ENCODE measurements around the gene KDELR1.
"Not testable (repeated sequence)": the region's sequence is repeated elsewhere in the genome, so short reads cannot be mapped to it uniquely, and the experiment has no call there.

GRCh38 chr19:48392006-48392344 is 624 bp upstream of the KDELR1 start:
- TF ChIP-seq, protein P1, sequence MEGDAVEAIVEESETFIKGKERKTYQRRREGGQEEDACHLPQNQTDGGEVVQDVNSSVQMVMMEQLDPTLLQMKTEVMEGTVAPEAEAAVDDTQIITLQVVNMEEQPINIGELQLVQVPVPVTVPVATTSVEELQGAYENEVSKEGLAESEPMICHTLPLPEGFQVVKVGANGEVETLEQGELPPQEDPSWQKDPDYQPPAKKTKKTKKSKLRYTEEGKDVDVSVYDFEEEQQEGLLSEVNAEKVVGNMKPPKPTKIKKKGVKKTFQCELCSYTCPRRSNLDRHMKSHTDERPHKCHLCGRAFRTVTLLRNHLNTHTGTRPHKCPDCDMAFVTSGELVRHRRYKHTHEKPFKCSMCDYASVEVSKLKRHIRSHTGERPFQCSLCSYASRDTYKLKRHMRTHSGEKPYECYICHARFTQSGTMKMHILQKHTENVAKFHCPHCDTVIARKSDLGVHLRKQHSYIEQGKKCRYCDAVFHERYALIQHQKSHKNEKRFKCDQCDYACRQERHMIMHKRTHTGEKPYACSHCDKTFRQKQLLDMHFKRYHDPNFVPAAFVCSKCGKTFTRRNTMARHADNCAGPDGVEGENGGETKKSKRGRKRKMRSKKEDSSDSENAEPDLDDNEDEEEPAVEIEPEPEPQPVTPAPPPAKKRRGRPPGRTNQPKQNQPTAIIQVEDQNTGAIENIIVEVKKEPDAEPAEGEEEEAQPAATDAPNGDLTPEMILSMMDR (IDR thresholded peaks at IDR 0.05) = not testable (repeated sequence)
- not testable (repeated sequence) for TF ChIP-seq POLR2A (IDR thresholded peaks at IDR 0.05)

Measured in right lobe of liver (tissue), 4 donors.